OCI-LY3 (cell line): Measurements from ENCODE around the gene TM4SF20.

Source experiments
- CTCF ChIP-seq: fragments of 200-600, 300-600 bp; sonication (generic); IDR thresholded peaks from 2 replicates; pipeline ENCODE4 v1.5.1; 2014; ENCODE audit warnings: antibody characterized with exemption, low read length, low read depth
- EZH2phosphoT487 ChIP-seq: fragments of 200-600 bp; shearing (Covaris generic); IDR thresholded peaks from 2 replicates; pipeline ENCODE4 v1.6.1; 2018; ENCODE audit warnings: antibody characterized with exemption, mixed run types, low read depth

- TF ChIP-seq CTCF: no peak
- no peak for TF ChIP-seq EZH2phosphoT487
Measured at GRCh38 chr2:227344231-227344630, 34.9 kb downstream of the TM4SF20 start.
